Muscle layer of colon (tissue), 2 donors: ENCODE data around the gene CHST13.
A peak's percentile ranks its signal among the peaks of the same experiment; 100 is the strongest.

Experiments used
- H3K27ac ChIP-seq: one replicate; pipeline ENCODE4 v1.7.0; 2013; ENCODE audit warnings: low read depth, mild to moderate bottlenecking, low read length, moderate library complexity
- H3K27me3 ChIP-seq, 2 donors: one replicate each; pipeline ENCODE4 v1.7.0; 2013; ENCODE audit warnings: low read length in 2 of 2, mild to moderate bottlenecking in 2 of 2; ENCODE audit not compliant: insufficient read depth in 2 of 2, control insufficient read depth in 1 of 2
- H3K36me3 ChIP-seq: one replicate; pipeline ENCODE4 v1.7.0; 2013; ENCODE audit warnings: mild to moderate bottlenecking, low read length; ENCODE audit not compliant: insufficient read depth
- H3K4me1 ChIP-seq: one replicate; pipeline ENCODE4 v1.7.0; 2013; ENCODE audit warnings: mild to moderate bottlenecking, low read length; ENCODE audit not compliant: insufficient read depth
- H3K4me3 ChIP-seq, 2 donors: one replicate each; pipeline ENCODE4 v1.7.0; 2013; ENCODE audit warnings: low read length in 2 of 2, low read depth in 1 of 2, mild to moderate bottlenecking in 1 of 2, moderate library complexity in 1 of 2
- H3K9ac ChIP-seq: one replicate; pipeline ENCODE4 v1.7.0; 2013; ENCODE audit warnings: low read length
- H3K9me3 ChIP-seq: one replicate; pipeline ENCODE4 v1.7.0; 2013; ENCODE audit warnings: mild to moderate bottlenecking, low read length
- donor health status: abdominal sarcoma.
- donor health status: Adenocarcinoma of cecum.

Gene CHST13

DNA sequence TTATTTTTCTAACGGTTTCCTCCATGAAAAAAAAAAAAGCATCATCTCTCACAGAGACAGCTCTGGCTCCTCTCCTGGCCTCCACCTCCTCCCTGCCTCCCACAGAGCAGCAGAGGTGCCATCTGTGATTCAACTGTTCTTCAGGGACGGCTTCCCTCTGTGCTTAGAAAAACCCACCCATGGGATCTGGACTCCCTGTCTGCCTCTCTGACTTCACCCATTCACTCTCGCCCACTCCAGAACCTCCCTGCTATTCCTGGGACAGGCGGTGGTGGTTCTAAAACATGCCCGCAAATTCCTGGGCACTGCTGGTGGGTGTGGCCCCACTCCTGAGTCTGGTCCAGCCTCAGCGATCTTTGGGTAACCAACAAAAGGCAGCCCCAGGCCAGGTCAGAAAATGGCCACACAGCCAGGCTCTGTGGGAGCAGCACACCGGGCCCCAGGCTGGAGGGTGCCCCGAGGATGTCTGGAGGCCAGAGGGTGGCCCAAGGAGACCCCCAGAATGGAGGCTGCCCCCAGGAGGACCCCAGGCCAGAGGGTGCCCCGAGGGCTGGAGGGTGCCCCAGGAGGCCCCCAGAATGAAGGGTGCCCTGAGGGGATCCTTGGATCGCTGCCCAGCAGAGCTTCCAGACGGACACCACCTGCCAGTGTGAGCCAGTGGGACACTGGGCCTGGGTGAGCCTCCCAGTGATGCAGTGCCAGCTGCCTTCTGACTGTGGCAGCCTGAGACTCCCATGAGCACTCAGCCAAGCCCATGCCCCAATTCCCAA lies 2.6 kb upstream of the CHST13 start:
- Histone ChIP-seq H3K27ac (no peak overlapping the region), H3K9ac (no peak overlapping the region), H3K4me1 (peaks cover 4% of the 10 kb centered on the region), H3K27me3 (peaks cover 9 to 22% of the 10 kb centered on the region in 2 donors), H3K36me3 (no peaks in the 10 kb centered on the region), H3K9me3 (no peaks in the 10 kb centered on the region), H3K4me3 (no peak overlapping the region)

DNA sequence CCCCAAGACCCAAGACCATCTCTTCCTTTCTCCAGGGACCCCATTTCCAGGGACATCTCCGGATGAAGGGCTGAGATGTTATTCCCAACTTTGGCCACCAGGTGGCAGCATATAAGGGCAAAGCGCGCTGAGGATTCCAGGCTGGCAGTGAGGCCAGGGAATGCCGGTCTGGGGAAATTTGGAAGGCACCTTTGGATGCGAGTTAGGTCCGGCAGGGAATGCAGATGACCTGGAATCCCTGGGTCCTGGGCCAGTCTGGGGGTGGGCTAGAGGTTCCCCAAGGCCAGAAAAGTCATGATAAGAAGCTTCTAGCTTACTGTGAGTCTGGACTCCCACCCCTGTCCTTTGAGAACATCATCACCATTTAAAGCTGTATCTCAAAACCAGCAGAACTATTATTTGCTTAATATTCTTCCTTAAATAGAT lies 1.6 kb upstream of the CHST13 start:
- Histone ChIP-seq H3K4me1 (peaks cover 4% of the 10 kb centered on the region), H3K27me3 (peaks cover 9 to 22% of the 10 kb centered on the region in 2 donors), H3K27ac (no peak overlapping the region), H3K9ac (no peak overlapping the region), H3K4me3 (no peak overlapping the region), H3K36me3 (no peaks in the 10 kb centered on the region), H3K9me3 (no peaks in the 10 kb centered on the region)

DNA sequence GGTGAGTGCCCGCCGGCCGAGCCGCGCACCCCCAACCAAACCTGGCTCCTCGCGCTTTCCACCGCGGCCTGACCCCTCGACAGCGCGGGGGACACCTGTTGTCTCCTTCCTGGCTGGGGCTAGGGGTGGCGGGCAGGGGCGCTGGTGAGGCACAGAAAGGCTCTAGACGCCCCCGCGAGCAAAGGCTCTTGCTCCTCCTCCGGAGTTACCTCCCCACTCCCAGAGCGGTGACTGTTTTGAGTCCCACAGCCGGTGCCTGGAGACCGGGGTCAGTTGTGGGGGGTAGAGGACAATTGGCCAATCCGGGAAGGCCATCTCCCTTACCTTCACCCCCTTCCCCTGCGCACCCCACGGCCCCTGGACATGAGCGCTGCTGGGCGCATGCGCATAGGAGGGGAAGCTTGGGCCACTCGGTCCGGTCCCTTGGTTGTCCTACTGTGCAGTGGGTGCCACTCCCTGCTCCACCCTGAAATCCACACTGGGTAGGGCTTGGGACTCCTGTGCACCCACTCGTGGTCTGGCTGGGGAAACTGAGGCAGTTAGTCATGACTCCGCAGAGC lies 554 bp downstream of the CHST13 start:
- H3K4me3 ChIP-seq = peak overlapping the region in 1 of 2 donors; percentile 32
- H3K4me1 ChIP-seq = peaks cover 4% of the 10 kb centered on the region
- no peaks in the 10 kb centered on the region for H3K9me3 ChIP-seq
- H3K27ac ChIP-seq = no peak overlapping the region
- no peaks in the 10 kb centered on the region for H3K36me3 ChIP-seq
- H3K9ac ChIP-seq = no peak overlapping the region
- H3K27me3 ChIP-seq = peaks cover 9 to 16% of the 10 kb centered on the region in 2 donors

DNA sequence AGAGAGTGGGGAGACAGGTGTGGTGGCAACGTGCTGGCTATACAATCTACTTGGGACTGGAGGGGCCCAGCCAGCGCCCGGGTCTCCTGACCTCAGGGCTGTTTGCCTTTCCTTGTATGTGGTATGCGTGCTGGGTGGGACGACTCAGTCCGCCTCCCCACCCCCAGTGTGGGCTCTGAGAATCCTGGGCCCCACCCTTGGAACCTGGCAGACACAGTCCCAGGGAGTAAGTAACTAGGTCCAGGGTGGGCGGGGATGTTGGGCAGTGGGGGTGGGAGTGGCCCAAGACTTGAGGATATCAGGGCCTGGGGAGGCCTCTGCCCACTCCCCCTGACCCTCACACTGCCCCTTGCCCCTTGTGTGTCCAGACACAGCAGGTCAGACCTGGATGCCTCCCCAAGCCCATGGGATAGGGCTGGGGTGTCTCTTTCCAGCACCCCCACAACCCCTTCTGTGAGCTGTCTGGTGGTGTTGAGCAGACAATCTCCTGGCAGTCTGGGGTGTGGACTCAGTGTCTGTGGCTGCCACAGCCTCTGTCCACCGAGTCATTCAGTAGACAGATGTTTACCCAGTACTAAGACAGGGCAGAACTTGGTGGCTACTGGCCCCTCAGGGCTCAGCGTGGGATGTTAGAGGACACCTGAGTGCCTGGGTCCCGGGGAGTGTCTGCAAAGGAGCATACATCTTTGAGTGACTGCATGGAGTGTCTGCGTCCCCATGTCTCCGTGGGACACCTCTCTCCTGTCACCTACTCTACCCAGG lies 1.3 kb downstream of the CHST13 start:
- Histone ChIP-seq H3K27ac (no peak overlapping the region), H3K27me3 (peaks cover 9 to 16% of the 10 kb centered on the region in 2 donors), H3K36me3 (no peaks in the 10 kb centered on the region), H3K4me3 (no peak overlapping the region), H3K4me1 (peaks cover 4% of the 10 kb centered on the region), H3K9ac (no peak overlapping the region), H3K9me3 (no peaks in the 10 kb centered on the region)

DNA sequence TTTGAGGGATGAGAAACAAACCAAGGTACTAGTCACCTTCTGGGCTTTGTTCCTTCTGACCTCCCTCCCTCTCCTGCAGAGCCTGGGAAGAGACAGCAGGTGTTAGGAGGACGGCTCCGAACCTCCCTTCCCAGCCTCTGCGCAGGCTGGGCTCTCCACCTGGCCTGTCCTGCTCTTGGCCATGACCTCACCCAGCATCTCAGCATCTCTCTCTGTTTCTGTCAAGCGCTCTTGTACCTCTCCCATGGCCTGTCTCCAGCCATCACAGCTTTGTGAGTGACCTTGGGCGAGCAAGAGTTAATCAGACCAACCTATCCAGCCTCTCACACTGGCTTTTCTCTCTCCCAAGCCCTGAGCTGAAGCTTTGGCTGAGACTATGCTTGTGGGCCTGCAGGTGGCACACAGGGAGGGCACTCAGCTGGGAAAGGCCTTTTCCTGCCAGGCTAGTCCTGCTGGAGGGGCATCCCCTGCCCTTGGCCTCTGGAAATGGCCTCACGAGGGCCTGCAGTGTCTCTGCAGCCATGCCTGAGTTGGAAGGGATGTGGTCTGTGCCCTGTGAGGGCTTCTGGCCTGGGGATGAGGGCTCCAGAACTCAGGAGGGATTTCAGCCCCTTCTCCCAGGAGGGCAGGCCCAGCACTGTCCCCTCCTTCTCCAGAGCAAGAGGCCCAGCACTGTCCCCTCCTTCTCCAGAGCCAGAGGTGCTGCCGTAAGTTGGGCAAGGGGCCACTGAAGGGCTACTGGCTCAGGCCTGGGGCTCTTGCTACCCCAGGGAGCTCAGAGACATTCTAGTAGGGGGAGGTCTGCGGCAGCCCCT lies 2.1 kb downstream of the CHST13 start:
- Histone ChIP-seq H3K36me3 (no peaks in the 10 kb centered on the region), H3K27me3 (peaks cover 9 to 16% of the 10 kb centered on the region in 2 donors), H3K4me1 (peaks cover 4% of the 10 kb centered on the region), H3K27ac (no peak overlapping the region), H3K9ac (no peak overlapping the region), H3K9me3 (no peaks in the 10 kb centered on the region), H3K4me3 (no peak overlapping the region)

DNA sequence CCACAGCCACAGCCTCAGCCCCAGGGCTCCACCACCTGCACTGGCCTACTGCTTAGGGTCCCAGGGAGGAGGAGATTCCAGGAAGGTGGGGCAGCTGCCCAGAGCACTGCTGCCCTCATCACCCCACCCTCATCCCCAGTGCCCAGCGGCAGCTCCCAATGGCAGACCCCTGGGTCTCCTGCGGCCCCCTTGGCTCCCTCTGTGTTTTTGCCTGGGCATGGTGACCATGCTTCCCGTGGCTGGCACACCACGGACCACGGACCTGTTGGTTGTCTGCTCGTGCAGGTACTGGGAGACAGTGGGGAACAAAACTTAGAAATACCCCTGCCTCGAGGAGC lies 2.7 kb downstream of the CHST13 start:
- peaks cover 9 to 16% of the 10 kb centered on the region in 2 donors for H3K27me3 ChIP-seq
- H3K36me3 ChIP-seq = no peaks in the 10 kb centered on the region
- H3K4me3 ChIP-seq = no peak overlapping the region
- H3K9ac ChIP-seq = no peak overlapping the region
- peaks cover 4% of the 10 kb centered on the region for H3K4me1 ChIP-seq
- H3K27ac ChIP-seq = no peak overlapping the region
- H3K9me3 ChIP-seq = no peaks in the 10 kb centered on the region

DNA sequence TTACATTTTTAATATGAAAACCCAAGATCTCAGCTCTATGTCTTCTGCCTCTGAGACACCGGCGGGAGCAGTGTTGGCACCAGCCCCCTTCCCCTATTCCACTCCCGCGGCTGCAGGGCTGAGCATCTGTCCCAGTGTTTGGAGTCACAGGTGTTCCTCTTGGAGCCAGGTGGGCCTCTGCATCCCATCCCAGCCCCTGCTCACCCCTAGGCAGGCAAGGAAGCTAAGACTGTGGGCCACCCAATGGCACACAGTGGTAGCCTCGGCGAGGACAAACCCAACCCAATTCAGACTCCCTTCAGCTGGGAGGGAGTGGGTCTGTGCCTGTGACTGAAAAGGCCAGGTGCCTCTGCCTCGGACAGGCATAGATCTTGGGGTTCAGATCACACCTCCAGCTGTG lies 3.1 kb downstream of the CHST13 start:
- Histone ChIP-seq H3K27ac (no peak overlapping the region), H3K27me3 (peaks cover 9 to 16% of the 10 kb centered on the region in 2 donors), H3K9me3 (no peaks in the 10 kb centered on the region), H3K4me3 (no peak overlapping the region), H3K9ac (no peak overlapping the region), H3K36me3 (no peaks in the 10 kb centered on the region), H3K4me1 (peaks cover 4% of the 10 kb centered on the region)

DNA sequence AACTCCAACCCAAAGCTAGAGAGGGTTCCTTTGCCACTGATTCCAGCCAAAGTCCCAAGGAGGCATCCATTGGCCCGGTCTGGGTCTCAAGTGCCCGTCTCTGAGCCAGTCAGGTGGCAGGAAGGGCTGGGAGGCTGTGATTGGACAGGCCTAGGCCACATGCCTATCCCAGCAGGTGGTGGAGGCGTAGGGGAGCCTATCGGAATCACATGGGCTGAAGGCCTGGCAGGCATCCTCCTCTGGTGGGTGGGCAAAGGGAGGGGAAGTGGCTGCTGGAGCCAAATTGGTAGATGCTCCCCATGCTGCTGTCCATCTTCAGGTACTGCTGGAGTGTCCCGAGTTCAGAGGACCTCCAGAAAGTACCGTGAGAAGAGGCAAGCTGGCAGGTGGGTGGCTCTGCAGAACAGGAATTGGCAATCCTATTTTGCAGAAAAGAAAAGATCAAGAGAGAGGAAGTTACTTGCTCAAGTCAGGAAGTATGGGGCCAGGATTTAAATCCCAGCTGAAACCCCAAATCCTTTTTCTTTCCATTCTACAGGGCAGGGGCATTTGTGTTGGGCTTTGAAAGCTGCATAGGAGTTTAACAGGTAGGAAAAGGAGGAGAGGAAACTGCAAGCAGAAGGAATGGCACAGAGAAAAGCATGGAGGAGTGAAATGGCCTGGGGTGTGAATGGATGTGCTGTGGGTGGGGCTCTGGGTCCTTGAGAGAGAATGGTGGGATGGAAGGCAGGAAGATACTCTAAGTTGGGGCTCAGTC lies 3.7 kb downstream of the CHST13 start:
- no peak overlapping the region for H3K27ac ChIP-seq
- H3K9ac ChIP-seq = no peak overlapping the region
- H3K4me3 ChIP-seq = no peak overlapping the region
- peaks cover 6 to 16% of the 10 kb centered on the region in 2 donors for H3K27me3 ChIP-seq
- H3K36me3 ChIP-seq = no peaks in the 10 kb centered on the region
- no peaks in the 10 kb centered on the region for H3K9me3 ChIP-seq
- H3K4me1 ChIP-seq = peaks cover 4% of the 10 kb centered on the region

DNA sequence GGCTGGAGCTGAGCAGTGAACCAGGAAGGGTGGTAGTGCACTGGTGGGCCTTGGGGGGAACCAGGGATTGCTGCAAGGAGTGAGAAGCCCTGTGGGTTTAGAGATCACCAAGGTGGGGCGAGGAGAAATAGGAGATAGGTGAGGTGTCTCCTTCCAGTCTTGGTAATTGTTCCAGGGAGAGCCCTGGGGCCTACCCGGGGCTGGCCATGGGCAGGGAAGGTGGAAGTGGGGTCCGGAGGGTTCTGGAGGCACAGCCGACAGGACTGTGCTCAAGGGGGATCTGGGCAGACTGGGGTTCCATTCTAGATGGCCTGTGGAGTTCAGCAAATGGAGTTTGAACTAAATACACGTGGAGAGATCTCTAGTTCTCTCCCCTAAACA lies 4.5 kb downstream of the CHST13 start:
- Histone ChIP-seq H3K27me3 (peaks cover 0 to 15% of the 10 kb centered on the region in 2 donors), H3K4me1 (peaks cover 4% of the 10 kb centered on the region), H3K27ac (no peak overlapping the region), H3K4me3 (no peak overlapping the region), H3K9me3 (no peaks in the 10 kb centered on the region), H3K36me3 (no peaks in the 10 kb centered on the region), H3K9ac (no peak overlapping the region)

DNA sequence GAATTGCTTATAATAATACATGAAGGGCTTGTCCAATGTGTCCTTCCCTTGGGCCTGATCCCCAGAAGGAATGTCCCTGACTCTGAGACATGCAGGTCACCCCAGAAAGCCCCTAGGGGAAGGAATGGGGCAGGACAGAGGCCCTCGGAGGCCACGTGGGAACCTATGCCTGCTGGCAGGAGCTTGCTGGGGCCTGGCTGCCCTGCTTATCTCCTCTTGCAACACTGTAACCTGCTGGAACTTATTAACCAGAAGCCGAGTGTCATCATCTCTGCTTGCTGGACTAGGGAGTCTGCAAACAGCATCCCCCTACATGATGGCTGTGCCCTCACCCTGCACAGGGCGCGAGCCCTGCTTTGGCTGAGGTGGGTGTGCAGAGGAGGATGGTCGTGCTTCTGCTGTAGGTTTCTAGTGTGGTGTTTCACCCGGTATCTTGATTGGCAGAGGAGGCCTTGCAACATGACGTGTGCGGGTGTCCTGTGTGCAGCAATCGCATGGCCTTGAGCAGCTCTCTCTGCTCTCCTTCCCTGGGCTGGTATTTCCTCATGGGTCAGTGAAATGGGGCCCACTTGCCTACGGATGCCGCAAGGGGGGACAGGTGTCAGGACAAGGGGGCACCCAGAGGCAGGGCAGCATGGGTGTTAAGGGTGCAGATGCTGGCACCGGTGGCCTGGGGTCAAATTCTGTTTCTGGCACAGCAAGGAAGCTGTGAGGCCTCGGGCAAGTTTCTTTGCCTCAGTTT lies 5.0 kb downstream of the CHST13 start:
- Histone ChIP-seq H3K4me1 (peaks cover 4% of the 10 kb centered on the region), H3K9me3 (no peaks in the 10 kb centered on the region), H3K9ac (no peak overlapping the region), H3K27ac (no peak overlapping the region), H3K27me3 (peaks cover 0 to 9% of the 10 kb centered on the region in 2 donors), H3K4me3 (no peak overlapping the region), H3K36me3 (no peaks in the 10 kb centered on the region)
